Nephron (organoid): ENCODE data around the gene RMC1.
"Not testable (repeated sequence)": the region's sequence is repeated elsewhere in the genome, so short reads cannot be mapped to it uniquely, and the experiment has no call there.

Experiments
- H3K27ac Mint-ChIP-seq, 3 experiments: 2 replicates each; pipeline ENCODE4 v1.8.0; 2020; ENCODE audit warnings: mixed read lengths in 3 of 3, mild to moderate bottlenecking in 2 of 3, moderate library complexity in 1 of 3
- H3K27me3 Mint-ChIP-seq: 2 replicates; pipeline ENCODE4 v1.8.0; 2021; ENCODE audit warnings: low read depth, mild to moderate bottlenecking, moderate library complexity, mixed read lengths
- H3K36me3 Mint-ChIP-seq: 2 replicates; pipeline ENCODE4 v1.8.0; 2020; ENCODE audit warnings: low read depth, mixed read lengths
- H3K4me1 Mint-ChIP-seq: 2 replicates; pipeline ENCODE4 v1.8.0; 2020; ENCODE audit warnings: mixed read lengths
- H3K4me3 Mint-ChIP-seq, 3 experiments: 2 replicates each; pipeline ENCODE4 v1.8.0; 2020; ENCODE audit warnings: mild to moderate bottlenecking in 3 of 3, mixed read lengths in 3 of 3, moderate library complexity in 2 of 3
- H3K9me3 Mint-ChIP-seq: 2 replicates; pipeline ENCODE4 v1.8.0; 2020; ENCODE audit warnings: mixed read lengths
- CTCF ChIP-seq, 3 experiments: fragments of 200-600 bp; sonication (generic); IDR thresholded peaks; one replicate each; pipeline ENCODE4 v1.5.0; 2021; ENCODE audit warnings: antibody characterized with exemption in 3 of 3; ENCODE audit not compliant: unreplicated experiment in 3 of 3

The RMC1 gene

GRCh38 chr18:23573626-23574431 is 70.5 kb downstream of the RMC1 start:
- H3K27me3 Mint-ChIP-seq: no peaks in the 10 kb centered on the region
- peak overlapping the region in 1 of 3 experiments; percentile 58 for H3K27ac Mint-ChIP-seq
- peaks cover 26% of the 10 kb centered on the region for H3K4me1 Mint-ChIP-seq
- no peaks in the 10 kb centered on the region for H3K9me3 Mint-ChIP-seq
- TF ChIP-seq CTCF (IDR thresholded peaks at IDR 0.05; ENCODE audit: unreplicated experiment in 3 of 3): no peak
- no peak overlapping the region for H3K4me3 Mint-ChIP-seq
- H3K36me3 Mint-ChIP-seq: peaks cover 24% of the 10 kb centered on the region

- peaks cover 20% of the 10 kb centered on the region for H3K36me3 Mint-ChIP-seq
- no peaks in the 10 kb centered on the region for H3K9me3 Mint-ChIP-seq
- no peak overlapping the region for H3K4me3 Mint-ChIP-seq
- no peaks in the 10 kb centered on the region for H3K27me3 Mint-ChIP-seq
- peaks cover 33% of the 10 kb centered on the region for H3K4me1 Mint-ChIP-seq
- H3K27ac Mint-ChIP-seq: peak overlapping the region in 2 of 3 experiments; percentile 52 to 75
- TF ChIP-seq CTCF (IDR thresholded peaks at IDR 0.05; ENCODE audit: unreplicated experiment in 3 of 3): no peak
Measured at GRCh38 chr18:23574611-23575308, 71.4 kb downstream of the RMC1 start.

- no peak for TF ChIP-seq CTCF (IDR thresholded peaks at IDR 0.05; ENCODE audit: unreplicated experiment in 3 of 3)
- Mint-ChIP-seq H3K27ac (peak overlapping the region in 2 of 3 experiments; percentile 52 to 75), H3K4me1 (peaks cover 39% of the 10 kb centered on the region), H3K36me3 (peaks cover 20% of the 10 kb centered on the region), H3K27me3 (no peaks in the 10 kb centered on the region), H3K4me3 (no peak overlapping the region), H3K9me3 (no peaks in the 10 kb centered on the region)
Measured at GRCh38 chr18:23575309-23575651, 72.0 kb downstream of the RMC1 start.

GRCh38 chr18:23577521-23577920 is 74.2 kb downstream of the RMC1 start:
- not testable (repeated sequence) for H3K4me3 Mint-ChIP-seq, H3K27me3 Mint-ChIP-seq, H3K27ac Mint-ChIP-seq, H3K9me3 Mint-ChIP-seq
- peaks cover 46% of the 10 kb centered on the region for H3K4me1 Mint-ChIP-seq
- peaks cover 25% of the 10 kb centered on the region for H3K36me3 Mint-ChIP-seq

GRCh38 chr18:23578067-23578701 is 74.9 kb downstream of the RMC1 start:
- H3K27me3 Mint-ChIP-seq: no peaks in the 10 kb centered on the region
- TF ChIP-seq CTCF (IDR thresholded peaks at IDR 0.05; ENCODE audit: unreplicated experiment in 3 of 3): no peak
- peak overlapping the region; percentile 0 to 7 (median 1) for H3K27ac Mint-ChIP-seq
- H3K4me1 Mint-ChIP-seq: peaks cover 46% of the 10 kb centered on the region
- H3K9me3 Mint-ChIP-seq: no peaks in the 10 kb centered on the region
- H3K36me3 Mint-ChIP-seq: peaks cover 25% of the 10 kb centered on the region
- H3K4me3 Mint-ChIP-seq: no peak overlapping the region

GRCh38 chr18:23578891-23579653 is 75.8 kb downstream of the RMC1 start:
- Mint-ChIP-seq H3K36me3 (peaks cover 25% of the 10 kb centered on the region), H3K9me3 (no peaks in the 10 kb centered on the region), H3K4me1 (peaks cover 48% of the 10 kb centered on the region), H3K27me3 (no peaks in the 10 kb centered on the region), H3K4me3 (no peak overlapping the region), H3K27ac (peak overlapping the region; percentile 1 to 18 (median 7))
- no peak for TF ChIP-seq CTCF (IDR thresholded peaks at IDR 0.05; ENCODE audit: unreplicated experiment in 3 of 3)
